Activated CD8-positive, alpha-beta T cell treated with anti-CD3 and anti-CD28 coated beads, Interleukin-2, amount 10 ng/mL, durations not matched to agents 7 days and 5 days (primary cell): ENCODE measurements around the gene HOXC9. TPM values are rescaled to one million over a fixed set of nuclear protein-coding genes. Genes with fewer than 3 reads are reported as not detected.
A peak's percentile ranks its signal among the peaks of the same experiment; 100 is the strongest.

Source experiments
- ATAC-seq: fragments of 150-1000 bp; cut with Tn5 transposase; one replicate; pipeline ENCODE4 v1.10.0; 2021; ENCODE audit warnings: moderate library complexity
- CTCF ChIA-PET: fragments of 350-600 bp; sonication (Branson Sonifier 250); formaldehyde crosslinking; loops from one replicate; lab custom pipeline; 2021; ENCODE audit warnings: antibody characterized with exemption; lab: Charles Lee
- POLR2A ChIA-PET: fragments of 350-600 bp; sonication (Branson Sonifier 250); formaldehyde crosslinking; loops from one replicate; lab custom pipeline; 2021; ENCODE audit warnings: antibody characterized with exemption; lab: Charles Lee
- DNase-seq: peaks from one replicate; pipeline ENCODE4 v3.0.0-alpha.2; 2020
- H3K27ac Mint-ChIP-seq: one replicate; pipeline ENCODE4 v1.8.0; 2021; ENCODE audit warnings: mild to moderate bottlenecking, mixed read lengths
- H3K27me3 Mint-ChIP-seq: one replicate; pipeline ENCODE4 v1.8.0; 2021; ENCODE audit warnings: low read depth, mixed read lengths
- H3K36me3 Mint-ChIP-seq: one replicate; pipeline ENCODE4 v1.8.0; 2021; ENCODE audit warnings: low read depth, mixed read lengths
- H3K4me1 Mint-ChIP-seq: one replicate; pipeline ENCODE4 v1.8.0; 2021; ENCODE audit warnings: low read depth, mixed read lengths
- H3K4me3 Mint-ChIP-seq: one replicate; pipeline ENCODE4 v1.8.0; 2021; ENCODE audit warnings: mild to moderate bottlenecking, mixed read lengths
- H3K9me3 Mint-ChIP-seq: one replicate; pipeline ENCODE4 v1.8.0; 2022; ENCODE audit warnings: mixed read lengths; ENCODE audit not compliant: insufficient read depth
- total RNA-seq, 2 experiments: library from RNA; stranded (reverse); gene quantifications; one replicate each; pipeline ENCODE4 v1.2.3, GENCODE V29; 2021

Gene HOXC9
- total RNA-seq, 2 experiments from 2014 or later: not detected

- POLR2A ChIA-PET: no interaction called here
- H3K9me3 Mint-ChIP-seq: no peaks in the 10 kb centered on the region
These were observed 13.1 kb upstream of the HOXC9 start for GRCh38 chr12:53986686-53987483.

GRCh38 chr12:53987787-53988230 is 12.2 kb upstream of the HOXC9 start:
- CTCF ChIA-PET: interaction anchor here (0.5 to 5.8 kb wide), 13 partner anchors 10 to 1080 kb away, joined by 3 to 35 read pairs (median 4); no protein-coding TSS in a partner anchor
- H3K36me3 Mint-ChIP-seq: no peaks in the 10 kb centered on the region
- POLR2A ChIA-PET: interaction anchor here (0.6 kb wide), 1 partner anchor 605 kb away, joined by 3 read pairs; no protein-coding TSS in a partner anchor
- no peak overlapping the region for H3K4me3 Mint-ChIP-seq
- no peaks in the 10 kb centered on the region for H3K9me3 Mint-ChIP-seq
- peaks cover 35% of the 10 kb centered on the region for H3K4me1 Mint-ChIP-seq
- H3K27me3 Mint-ChIP-seq: peaks cover 92% of the 10 kb centered on the region
- H3K27ac Mint-ChIP-seq: no peak overlapping the region
- DNase-seq (no peak), ATAC-seq (no peak)

More at GRCh38 chr12:53986686-53987483, 13.1 kb upstream of the HOXC9 start:
- Mint-ChIP-seq H3K4me1 (peaks cover 35% of the 10 kb centered on the region), H3K4me3 (no peak overlapping the region), H3K27ac (no peak overlapping the region), H3K27me3 (peaks cover 93% of the 10 kb centered on the region), H3K36me3 (no peaks in the 10 kb centered on the region)
- CTCF ChIA-PET: interaction anchor here (1.0 to 5.8 kb wide), 11 partner anchors 8 to 229 kb away, joined by 3 to 35 read pairs (median 9); partner anchors contain the start of genes HOXC5 and HOXC9
- ATAC-seq: no peak
- DNase-seq: no peak

- ChIA-PET CTCF (interaction anchor here (0.5 to 5.8 kb wide), 13 partner anchors 10 to 1081 kb away, joined by 3 to 35 read pairs (median 4); no protein-coding TSS in a partner anchor), POLR2A (interaction anchor here (0.6 kb wide), 1 partner anchor 606 kb away, joined by 3 read pairs; no protein-coding TSS in a partner anchor)
- DNase-seq (no peak), ATAC-seq (no peak)
- Mint-ChIP-seq H3K9me3 (no peaks in the 10 kb centered on the region), H3K27me3 (peaks cover 91% of the 10 kb centered on the region), H3K4me1 (peaks cover 35% of the 10 kb centered on the region), H3K4me3 (no peak overlapping the region), H3K27ac (no peak overlapping the region), H3K36me3 (no peaks in the 10 kb centered on the region)
These were observed 11.3 kb upstream of the HOXC9 start for GRCh38 chr12:53988541-53989226.

- Mint-ChIP-seq H3K4me3 (peak overlapping the region; percentile 1), H3K27me3 (peaks cover 95% of the 10 kb centered on the region), H3K36me3 (peaks cover 5% of the 10 kb centered on the region), H3K4me1 (peaks cover 40% of the 10 kb centered on the region), H3K27ac (no peak overlapping the region), H3K9me3 (no peaks in the 10 kb centered on the region)
- no peak for ATAC-seq
- peak; percentile 66 for DNase-seq
- ChIA-PET CTCF (interaction anchor here (1.1 to 5.8 kb wide), 8 partner anchors 18 to 233 kb away, joined by 3 to 35 read pairs (median 8); no protein-coding TSS in a partner anchor), POLR2A (no interaction called here)
These were observed 10.5 kb upstream of the HOXC9 start for GRCh38 chr12:53989227-53990113.

GRCh38 chr12:53990311-53991076 is 9.5 kb upstream of the HOXC9 start:
- Mint-ChIP-seq H3K4me1 (peaks cover 40% of the 10 kb centered on the region), H3K27me3 (peaks cover 94% of the 10 kb centered on the region), H3K9me3 (no peaks in the 10 kb centered on the region), H3K27ac (no peak overlapping the region), H3K4me3 (no peak overlapping the region), H3K36me3 (peaks cover 5% of the 10 kb centered on the region)
- ChIA-PET POLR2A (no interaction called here), CTCF (interaction anchor here (0.9 to 2.4 kb wide), 6 partner anchors 15 to 224 kb away, joined by 3 to 11 read pairs (median 4); partner anchors contain the start of gene HOXC8)
- ATAC-seq (no peak), DNase-seq (no peak)

GRCh38 chr12:53991077-53991460 is 8.9 kb upstream of the HOXC9 start:
- Mint-ChIP-seq H3K9me3 (no peaks in the 10 kb centered on the region), H3K27ac (no peak overlapping the region), H3K27me3 (peaks cover 93% of the 10 kb centered on the region), H3K4me3 (no peak overlapping the region), H3K36me3 (peaks cover 5% of the 10 kb centered on the region), H3K4me1 (peaks cover 42% of the 10 kb centered on the region)
- CTCF ChIA-PET: interaction anchor here (0.9 to 2.4 kb wide), 7 partner anchors 15 to 224 kb away, joined by 3 to 11 read pairs (median 3); partner anchors contain the start of gene HOXC8
- ATAC-seq: no peak
- POLR2A ChIA-PET: no interaction called here
- DNase-seq: no peak

- no peak overlapping the region for H3K4me3 Mint-ChIP-seq
- no peak overlapping the region for H3K27ac Mint-ChIP-seq
- peaks cover 5% of the 10 kb centered on the region for H3K36me3 Mint-ChIP-seq
- ChIA-PET POLR2A (interaction anchor here (0.6 kb wide), 1 partner anchor 291 kb away, joined by 3 read pairs; no protein-coding TSS in a partner anchor), CTCF (interaction anchor here (0.8 to 2.4 kb wide), 6 partner anchors 12 to 224 kb away, joined by 3 to 8 read pairs (median 4); no protein-coding TSS in a partner anchor)
- H3K4me1 Mint-ChIP-seq: peaks cover 40% of the 10 kb centered on the region
- ATAC-seq: no peak
- H3K9me3 Mint-ChIP-seq: no peaks in the 10 kb centered on the region
- peaks cover 92% of the 10 kb centered on the region for H3K27me3 Mint-ChIP-seq
- DNase-seq: no peak
These were observed 7.5 kb upstream of the HOXC9 start for GRCh38 chr12:53992377-53992889.

GRCh38 chr12:53993162-53994008 is 6.6 kb upstream of the HOXC9 start:
- Mint-ChIP-seq H3K4me3 (peak overlapping the region; percentile 28), H3K36me3 (peaks cover 5% of the 10 kb centered on the region), H3K4me1 (peaks cover 40% of the 10 kb centered on the region), H3K9me3 (no peaks in the 10 kb centered on the region), H3K27ac (no peak overlapping the region), H3K27me3 (peaks cover 92% of the 10 kb centered on the region)
- POLR2A ChIA-PET: no interaction called here
- DNase-seq (no peak), ATAC-seq (no peak)
- CTCF ChIA-PET: interaction anchor here (0.8 to 0.9 kb wide), 2 partner anchors 198 to 208 kb away, joined by 3 to 4 read pairs; no protein-coding TSS in a partner anchor

GRCh38 chr12:53994009-53994263 is 6.0 kb upstream of the HOXC9 start:
- ChIA-PET CTCF (interaction anchor here (0.9 kb wide), 1 partner anchor 207 kb away, joined by 3 read pairs; no protein-coding TSS in a partner anchor), POLR2A (no interaction called here)
- H3K36me3 Mint-ChIP-seq: peaks cover 5% of the 10 kb centered on the region
- ATAC-seq: no peak
- DNase-seq: no peak
- peaks cover 95% of the 10 kb centered on the region for H3K27me3 Mint-ChIP-seq
- peak overlapping the region; percentile 10 for H3K4me3 Mint-ChIP-seq
- no peaks in the 10 kb centered on the region for H3K9me3 Mint-ChIP-seq
- H3K27ac Mint-ChIP-seq: no peak overlapping the region
- H3K4me1 Mint-ChIP-seq: peaks cover 36% of the 10 kb centered on the region
